H1 (cell line): ENCODE measurements around the gene ZNF512. TPM values are rescaled to one million over a fixed set of nuclear protein-coding genes. Genes with fewer than 3 reads are reported as not detected.

Experiments
- CTCF ChIA-PET: fragments of 300-600 bp; sonication (Branson Sonifier 250); formaldehyde crosslinking; loops from one replicate; lab custom pipeline; 2021; ENCODE audit not compliant: partially characterized antibody; lab: Charles Lee
- POLR2A ChIA-PET: fragments of 300-600 bp; sonication (Branson Sonifier 250); formaldehyde crosslinking; loops from one replicate; lab custom pipeline; 2021; ENCODE audit warnings: inconsistent platforms; ENCODE audit not compliant: partially characterized antibody; lab: Charles Lee
- DNase-seq, 2 experiments: peaks; one replicate each; pipeline versions ENCODE4 v3.0.0 to v3.0.0-alpha.2; 2010 to 2022; ENCODE audit warnings: low spot score in 2 of 2, low read depth in 1 of 2, mixed read lengths in 1 of 2
- FAIRE-seq: peaks from 2 replicates; lab custom pipeline; 2011; peaks lifted over from hg19 to GRCh38; lab: Jason Lieb, UNC
- H2AFZ ChIP-seq: 2 replicates; pipeline ENCODE4 v1.8.1; 2012; ENCODE audit warnings: low read length, inconsistent platforms
- H2AK5ac ChIP-seq: 2 replicates; pipeline ENCODE4 v1.6.1; 2013; ENCODE audit warnings: low read depth, low read length
- H2BK120ac ChIP-seq: replicated peaks from 2 replicates; pipeline ENCODE3; 2013; ENCODE audit warnings: low read depth, low read length, inconsistent platforms
- H2BK12ac ChIP-seq: 2 replicates; pipeline ENCODE4 v1.6.1; 2013; ENCODE audit warnings: low read depth, low read length
- H2BK15ac ChIP-seq: 2 replicates; pipeline ENCODE4 v1.6.1; 2013; ENCODE audit warnings: low read length
- H2BK20ac ChIP-seq: 2 replicates; pipeline ENCODE4 v1.6.1; 2013; ENCODE audit warnings: low read length
- H2BK5ac ChIP-seq: 2 replicates; pipeline ENCODE4 v1.6.1; 2013; ENCODE audit warnings: low read depth, low read length
- H3K14ac ChIP-seq: 2 replicates; pipeline ENCODE4 v1.6.1; 2013; ENCODE audit warnings: inconsistent platforms; ENCODE audit not compliant: insufficient read length
- H3K18ac ChIP-seq: 2 replicates; pipeline ENCODE4 v1.6.1; 2013; ENCODE audit warnings: low read length; ENCODE audit errors: extremely low read depth
- H3K23ac ChIP-seq: 2 replicates; pipeline ENCODE4 v1.6.1; 2013; ENCODE audit warnings: inconsistent platforms; ENCODE audit not compliant: insufficient read length
- H3K23me2 ChIP-seq: 2 replicates; pipeline ENCODE4 v1.6.1; 2013; ENCODE audit warnings: low read depth, low read length
- H3K27ac ChIP-seq: 2 replicates; pipeline ENCODE4 v1.6.1; 2011; ENCODE audit warnings: low read depth, low read length, inconsistent platforms
- H3K27me3 ChIP-seq, 4 experiments: replicated peaks in 1 of 4; 1 replicate in 1 of 4; 2 replicates in 3 of 4; pipeline versions ENCODE4 v1.6.1 to v1.8.1; 2011 to 2013; ENCODE audit warnings: low read length in 3 of 4, mild to moderate bottlenecking in 3 of 4, inconsistent platforms in 2 of 4, mixed read lengths in 2 of 4, moderate library complexity in 1 of 4; ENCODE audit not compliant: control insufficient read depth in 3 of 4, insufficient read depth in 3 of 4; ENCODE audit errors: extremely low read depth in 1 of 4
- H3K36me3 ChIP-seq, 4 experiments: 2 replicates each; pipeline versions ENCODE4 v1.6.1 to v1.8.1; 2011 to 2013; ENCODE audit warnings: mild to moderate bottlenecking in 4 of 4, low read length in 3 of 4, moderate library complexity in 2 of 4, control low read depth in 1 of 4, inconsistent platforms in 1 of 4; ENCODE audit not compliant: insufficient read depth in 4 of 4, control insufficient read depth in 2 of 4
- H3K4ac ChIP-seq: replicated peaks from 2 replicates; pipeline ENCODE3; 2013; ENCODE audit warnings: low read length, low read depth, mixed read lengths, inconsistent platforms; ENCODE audit not compliant: insufficient read length
- H3K4me1 ChIP-seq, 4 experiments: replicated peaks in 1 of 4; 1 replicate in 1 of 4; 2 replicates in 3 of 4; pipeline versions ENCODE4 v1.6.1 to v1.8.1; 2011 to 2013; ENCODE audit warnings: low read length in 3 of 4, inconsistent platforms in 2 of 4, mixed read lengths in 1 of 4; ENCODE audit not compliant: insufficient read depth in 4 of 4, control insufficient read depth in 3 of 4
- H3K4me2 ChIP-seq, 2 experiments: 2 replicates each; pipeline versions ENCODE4 v1.6.1 to v1.8.1; 2011 to 2013; ENCODE audit warnings: low read depth in 2 of 2, low read length in 2 of 2, control low read depth in 1 of 2, inconsistent platforms in 1 of 2, mild to moderate bottlenecking in 1 of 2; ENCODE audit not compliant: insufficient read depth in 1 of 2
- H3K4me3 ChIP-seq, 4 experiments: fragments of 200-600, 300-600 bp in 1 of 4; sonication (generic), shearing (Covaris generic), sonication (Bioruptor Twin) in 1 of 4; 2 replicates each; pipeline versions ENCODE4 v1.5.1 to v1.8.1; 2011 to 2016; ENCODE audit warnings: low read length in 4 of 4, low read depth in 3 of 4, control low read depth in 2 of 4, inconsistent platforms in 2 of 4, mild to moderate bottlenecking in 2 of 4, mixed read lengths in 1 of 4, moderate library complexity in 1 of 4; ENCODE audit not compliant: insufficient read depth in 2 of 4; ENCODE audit errors: extremely low read depth in 1 of 4
- H3K56ac ChIP-seq: replicated peaks from 2 replicates; pipeline ENCODE3; 2013; ENCODE audit warnings: low read depth, mild to moderate bottlenecking, mixed read lengths, low read length, inconsistent platforms; ENCODE audit not compliant: insufficient read length
- H3K79me1 ChIP-seq: 2 replicates; pipeline ENCODE4 v1.6.1; 2013; ENCODE audit warnings: low read depth, low read length, control low read depth
- H3K79me2 ChIP-seq, 2 experiments: 2 replicates each; pipeline versions ENCODE4 v1.6.1 to v1.8.1; 2012 to 2013; ENCODE audit warnings: low read length in 2 of 2, mild to moderate bottlenecking in 2 of 2, inconsistent platforms in 1 of 2; ENCODE audit not compliant: insufficient read depth in 2 of 2, control insufficient read depth in 1 of 2
- H3K9ac ChIP-seq, 4 experiments: replicated peaks in 1 of 4; 1 replicate in 1 of 4; 2 replicates in 3 of 4; pipeline versions ENCODE4 v1.6.1 to v1.8.1; 2011 to 2013; ENCODE audit warnings: low read depth in 3 of 4, low read length in 3 of 4, control low read depth in 2 of 4, mild to moderate bottlenecking in 2 of 4, moderate library complexity in 2 of 4, inconsistent platforms in 1 of 4; ENCODE audit errors: extremely low read depth in 1 of 4
- H3K9me3 ChIP-seq, 2 experiments: 2 replicates each; pipeline versions ENCODE4 v1.6.1 to v1.8.1; 2012 to 2013; ENCODE audit warnings: mild to moderate bottlenecking in 2 of 2, moderate library complexity in 2 of 2, control low read depth in 1 of 2, inconsistent platforms in 1 of 2, low read depth in 1 of 2, low read length in 1 of 2, mixed read lengths in 1 of 2; ENCODE audit not compliant: insufficient read depth in 2 of 2
- H4K20me1 ChIP-seq, 2 experiments: replicated peaks in 1 of 2; 2 replicates each; pipeline versions ENCODE3 to v1.8.1; 2011 to 2013; ENCODE audit warnings: inconsistent platforms in 2 of 2, low read length in 2 of 2, mild to moderate bottlenecking in 1 of 2; ENCODE audit not compliant: insufficient read depth in 2 of 2, control insufficient read depth in 1 of 2
- H4K5ac ChIP-seq: 2 replicates; pipeline ENCODE4 v1.6.1; 2013; ENCODE audit warnings: low read length, low read depth, mixed read lengths, inconsistent platforms; ENCODE audit not compliant: insufficient read length
- H4K8ac ChIP-seq: 2 replicates; pipeline ENCODE4 v1.8.0; 2013; ENCODE audit warnings: mild to moderate bottlenecking, moderate library complexity, low read length, inconsistent platforms; ENCODE audit not compliant: insufficient read depth; ENCODE audit errors: extremely low read depth
- H4K91ac ChIP-seq: replicated peaks from 2 replicates; pipeline ENCODE3; 2013; ENCODE audit warnings: low read length, mixed read lengths, inconsistent platforms; ENCODE audit not compliant: insufficient read length
- BRCA1 ChIP-seq: IDR thresholded peaks from 2 replicates; pipeline ENCODE4 v1.6.1; 2012; ENCODE audit warnings: low read depth, low read length, improper control_type of control experiment
- HDAC6 ChIP-seq: IDR thresholded peaks from one replicate; pipeline ENCODE4 v1.7.1; 2012; ENCODE audit warnings: low read depth, mild to moderate bottlenecking, inconsistent platforms, low read length, moderate library complexity
- KDM5A ChIP-seq: fragments of 200-600 bp; IDR thresholded peaks from 2 replicates; pipeline ENCODE4 v1.7.1; 2012; ENCODE audit warnings: mild to moderate bottlenecking, low read length, inconsistent platforms, mixed read lengths
- POLR2AphosphoS5 ChIP-seq: IDR thresholded peaks from 2 replicates; pipeline ENCODE4 v1.6.1; 2011; ENCODE audit warnings: low read depth, low read length
- SIN3A ChIP-seq, 2 experiments: IDR thresholded peaks in 1 of 2; conservative IDR thresholded peaks in 1 of 2; 2 replicates each; pipeline ENCODE4 v1.6.1; 2011 to 2012; ENCODE audit warnings: low read length in 2 of 2, improper control_type of control experiment in 1 of 2, low read depth in 1 of 2, mild to moderate bottlenecking in 1 of 2
- WGBS, 2 experiments: shearing (Covaris generic) in 1 of 2; methylation state at CpG; one replicate each; pipeline versions ENCODE4 v1.1.6 to v1.1.7; 2013 to 2015; ENCODE audit warnings: low lambda C conversion rate in 2 of 2, mixed read lengths in 2 of 2, inconsistent platforms in 1 of 2, low coverage in 1 of 2, missing lambda C conversion rate in 1 of 2; ENCODE audit not compliant: insufficient replicate concordance in 2 of 2, insufficient coverage in 1 of 2, insufficient read length in 1 of 2; ENCODE audit errors: extremely low coverage in 1 of 2, missing lambda C conversion rate in 1 of 2; 5-methylcytosine and 5-hydroxymethylcytosine counted together
- polyA plus RNA-seq, 7 experiments: library from polyadenylated mRNA; depleted of rRNA in 3 of 7; stranded (reverse) in 5 of 7; unstranded in 2 of 7; fragments of >200 nt in 5 of 7; fragments of 200-250 nt in 2 of 7; gene quantifications; 1 replicate in 5 of 7; 2 replicates in 1 of 7; 4 replicates in 1 of 7; pipeline versions ENCODE4 v1.2.1 to v1.2.3, GENCODE V29; 2011 to 2013; ENCODE audit warnings: missing spikeins in 2 of 7, mixed read lengths in 2 of 7
- total RNA-seq: library from RNA; stranded (reverse); fragmentation: NEBNext Ultra II Directional; extraction: Animal tissue kit (Norgen Biotek cat#: 25700); gene quantifications from 2 replicates; pipeline ENCODE4 v1.2.1, GENCODE V29; 2021
- TF ChIP-seq, protein P1 (sequence below): IDR thresholded peaks from 2 replicates; pipeline ENCODE4 v1.6.1; 2012; ENCODE audit warnings: inconsistent platforms

Gene ZNF512
- total and polyA plus RNA-seq, 2 of the 8 experiments (the other 6 are each of a cell fraction or from before 2014, with no cell fraction given): 17.6 to 37.9 TPM

DNA sequence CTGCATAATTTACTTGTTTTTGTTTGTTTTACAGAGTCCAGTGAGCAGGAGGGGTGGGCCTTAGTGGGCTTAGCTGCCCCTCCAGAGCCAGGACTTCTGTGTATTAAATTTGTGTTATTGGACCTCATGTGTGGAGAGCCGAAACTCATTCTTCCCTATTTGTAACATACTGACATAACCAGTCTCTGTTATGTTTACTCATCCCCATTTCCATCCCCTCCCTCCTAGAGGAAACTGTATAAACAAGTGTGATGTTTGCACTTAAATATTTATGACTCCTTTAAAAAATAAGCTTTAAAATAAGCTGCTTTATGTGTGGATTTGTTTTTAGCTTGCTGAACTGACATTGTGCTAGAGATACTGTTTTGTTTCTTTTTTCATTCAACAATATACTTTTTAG lies 13.8 kb downstream of the ZNF512 start:
- Histone ChIP-seq H3K23me2 (no peaks in the 10 kb centered on the region), H3K4me1 (no peaks in the 10 kb centered on the region), H2BK12ac (no peak overlapping the region), H3K4me3 (no peak overlapping the region), H4K5ac (no peak overlapping the region), H3K14ac (no peak overlapping the region), H2BK15ac (no peak overlapping the region), H2AFZ (no peak overlapping the region), H3K18ac (no peak overlapping the region), H4K20me1 (no peaks in the 10 kb centered on the region), H3K9me3 (peaks cover 6 to 25% of the 10 kb centered on the region in 2 experiments; a peak in 3 of 4 replicates), H2BK5ac (no peak overlapping the region), H2BK120ac (no peak overlapping the region), H4K91ac (no peak overlapping the region), H3K4me2 (no peak overlapping the region), H3K23ac (no peak overlapping the region), H3K9ac (no peak overlapping the region), H3K56ac (no peak overlapping the region), H3K27ac (no peak overlapping the region), H3K79me1 (peaks cover 4% of the 10 kb centered on the region), H3K36me3 (peaks cover 2 to 21% (median 7%) of the 10 kb centered on the region in 4 experiments), H2BK20ac (no peak overlapping the region), H3K79me2 (peaks cover 17 to 47% of the 10 kb centered on the region in 2 experiments), H3K27me3 (no peaks in the 10 kb centered on the region), H3K4ac (no peak overlapping the region), H2AK5ac (no peak overlapping the region), H4K8ac (no peak overlapping the region)
- 95% methylated on average over 1 of the region's 1 CpG; no CpG with 5 or more reads in 1 of the 2 experiments for WGBS, 2 experiments
- ChIA-PET POLR2A (no interaction called here), CTCF (interaction anchor here (1.2 to 1.4 kb wide), 2 partner anchors 11 to 35 kb away, joined by 3 read pairs; no protein-coding TSS in a partner anchor)
- no peak for FAIRE-seq
- TF ChIP-seq HDAC6: no peak
- TF ChIP-seq BRCA1: no peak
- TF ChIP-seq POLR2AphosphoS5: no peak
- TF ChIP-seq, protein P1, sequence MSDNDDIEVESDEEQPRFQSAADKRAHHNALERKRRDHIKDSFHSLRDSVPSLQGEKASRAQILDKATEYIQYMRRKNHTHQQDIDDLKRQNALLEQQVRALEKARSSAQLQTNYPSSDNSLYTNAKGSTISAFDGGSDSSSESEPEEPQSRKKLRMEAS: no peak
- TF ChIP-seq SIN3A (conservative IDR thresholded peaks at IDR 0.05 in 1 of 2, IDR thresholded peaks at IDR 0.05 in 1 of 2; ENCODE audit: low read depth in 1 of 2, low read length in 2 of 2): no peak
- TF ChIP-seq KDM5A: no peak
- DNase-seq: no peak
